CD4-positive, alpha-beta T cell (primary cell): Measurements from ENCODE around the gene JPT1. TPM values are rescaled to one million over a fixed set of nuclear protein-coding genes. Genes with fewer than 3 reads are reported as not detected.

Experiments
- ATAC-seq: fragments of 200-7000 bp; cut with Tn5 transposase; one replicate; pipeline ENCODE4 v1.10.0; 2022; ENCODE audit warnings: mild to moderate bottlenecking; ENCODE audit not compliant: poor library complexity
- CTCF ChIA-PET: fragments of 350-600 bp; sonication (Branson Sonifier 250); formaldehyde crosslinking; loops from one replicate; lab custom pipeline; 2021; ENCODE audit warnings: antibody characterized with exemption, inconsistent platforms; lab: Charles Lee
- POLR2A ChIA-PET: fragments of 350-600 bp; sonication (Branson Sonifier 250); formaldehyde crosslinking; loops from one replicate; lab custom pipeline; 2021; ENCODE audit warnings: antibody characterized with exemption, inconsistent platforms; lab: Charles Lee
- DNase-seq, 14 experiments: peaks; one replicate each; pipeline ENCODE4 v3.0.0-alpha.2; 2013 to 2020; ENCODE audit warnings: mixed read lengths in 2 of 14
- H3K27ac ChIP-seq, 2 donors: one replicate each; pipeline versions ENCODE4 v1.5.1 to v1.7.0; 2013; ENCODE audit warnings: low read length in 2 of 2, low read depth in 1 of 2, mild to moderate bottlenecking in 1 of 2
- H3K27me3 ChIP-seq, 2 experiments: 1 replicate in 1 of 2; 2 replicates in 1 of 2; pipeline versions ENCODE4 v1.6.1 to v1.7.0; 2013; ENCODE audit warnings: low read length in 2 of 2, control low read depth in 1 of 2, mild to moderate bottlenecking in 1 of 2, moderate library complexity in 1 of 2; ENCODE audit not compliant: insufficient read depth in 2 of 2, control insufficient read depth in 1 of 2
- H3K36me3 ChIP-seq: one replicate; pipeline ENCODE4 v1.6.1; 2013; ENCODE audit warnings: low read length, control low read depth; ENCODE audit not compliant: insufficient read depth
- H3K4me1 ChIP-seq: one replicate; pipeline ENCODE4 v1.6.1; 2013; ENCODE audit warnings: low read length, control low read depth; ENCODE audit not compliant: insufficient read depth
- H3K4me3 ChIP-seq: one replicate; pipeline ENCODE4 v1.5.1; 2013; ENCODE audit warnings: mild to moderate bottlenecking, low read length, moderate library complexity
- H3K9me3 ChIP-seq, 2 experiments: 1 replicate in 1 of 2; 2 replicates in 1 of 2; pipeline versions ENCODE4 v1.6.1 to v1.7.0; 2013; ENCODE audit warnings: low read length in 2 of 2, mild to moderate bottlenecking in 2 of 2, control low read depth in 1 of 2, moderate library complexity in 1 of 2; ENCODE audit not compliant: control insufficient read depth in 1 of 2, insufficient read depth in 1 of 2
- H3K27ac Mint-ChIP-seq: one replicate; pipeline ENCODE4 v1.8.0; 2020; ENCODE audit warnings: mixed read lengths
- H3K27me3 Mint-ChIP-seq: one replicate; pipeline ENCODE4 v1.8.0; 2021; ENCODE audit warnings: mixed read lengths
- H3K36me3 Mint-ChIP-seq: one replicate; pipeline ENCODE4 v1.8.0; 2021; ENCODE audit warnings: low read depth, mixed read lengths
- H3K4me1 Mint-ChIP-seq: one replicate; pipeline ENCODE4 v1.8.0; 2021; ENCODE audit warnings: low read depth, mixed read lengths
- H3K4me3 Mint-ChIP-seq: one replicate; pipeline ENCODE4 v1.8.0; 2020; ENCODE audit warnings: mild to moderate bottlenecking, mixed read lengths
- H3K9me3 Mint-ChIP-seq: one replicate; pipeline ENCODE4 v1.8.0; 2020; ENCODE audit warnings: mixed read lengths
- CTCF ChIP-seq: fragments of 200-600 bp; IDR thresholded peaks from one replicate; pipeline ENCODE4 v1.8.0; 2022; ENCODE audit warnings: antibody characterized with exemption, mild to moderate bottlenecking
- intact Hi-C, 2 experiments: fragments of 100-400 bp; cut with DNase I in 1 of 2; cut with micrococcal nuclease in 1 of 2; formaldehyde crosslinking; loops; one replicate each; pipeline versions ENCODE4 v1.15.1 to v1.9.0; 2023 to 2025; cut with DNase I, micrococcal nuclease
- total RNA-seq, 174 experiments: library from RNA in 2 of 174; stranded (reverse) in 2 of 174; gene quantifications; one replicate each; pipeline ENCODE4 v1.2.3 and lab custom pipeline; 2021 to 2026

The JPT1 gene
- total RNA-seq, 2 experiments from 2014 or later = 21.3 to 25.5 TPM

GRCh38 chr17:75114552-75115314, 39.6 kb downstream of the JPT1 start:
- Histone ChIP-seq H3K36me3 (peaks cover 8% of the 10 kb centered on the region), H3K9me3 (no peaks in the 10 kb centered on the region), H3K4me1 (peaks cover 38% of the 10 kb centered on the region), H3K27me3 (no peaks in the 10 kb centered on the region), H3K27ac (peak overlapping the region in 1 of 2 donors; percentile 64), H3K4me3 (peak overlapping the region; percentile 77)
- intact Hi-C loops = loop anchor here (1.0 to 10.0 kb wide), 7 partner anchors 16 to 298 kb away; no protein-coding TSS in a partner anchor
- Mint-ChIP-seq H3K27ac (peak overlapping the region; percentile 81), H3K27me3 (no peaks in the 10 kb centered on the region), H3K4me1 (peaks cover 33% of the 10 kb centered on the region), H3K4me3 (peak overlapping the region; percentile 89), H3K9me3 (no peaks in the 10 kb centered on the region), H3K36me3 (peaks cover 17% of the 10 kb centered on the region)
- DNase-seq = no peak
- ATAC-seq = no peak
- POLR2A ChIA-PET = interaction anchor here (0.9 to 3.4 kb wide), 36 partner anchors 9 to 298 kb away, joined by 3 to 37 read pairs (median 5); partner anchors contain the start of genes GRB2, HID1, JPT1 and MIF4GD
- CTCF ChIA-PET = interaction anchor here (0.6 to 11.1 kb wide), 41 partner anchors 9 to 297 kb away, joined by 3 to 102 read pairs (median 5); partner anchors contain the start of genes ATP5PD, HID1, JPT1 and KCTD2
- TF ChIP-seq CTCF = no peak

GRCh38 chr17:75113798-75114551, 40.3 kb downstream of the JPT1 start:
- peak; percentile 91 for TF ChIP-seq CTCF
- peaks cover 45% of the 10 kb centered on the region for H3K4me1 ChIP-seq
- peak overlapping the region in 1 of 2 donors; percentile 64 for H3K27ac ChIP-seq
- ATAC-seq (peak; percentile 74), DNase-seq (peak; percentile 80 to 96 (median 88))
- Mint-ChIP-seq H3K4me3 (peak overlapping the region; percentile 89), H3K9me3 (no peaks in the 10 kb centered on the region), H3K27me3 (no peaks in the 10 kb centered on the region), H3K36me3 (peaks cover 17% of the 10 kb centered on the region), H3K4me1 (peaks cover 35% of the 10 kb centered on the region), H3K27ac (peak overlapping the region; percentile 81)
- intact Hi-C loops = loop anchor here (1.0 to 10.0 kb wide), 7 partner anchors 16 to 298 kb away; no protein-coding TSS in a partner anchor
- POLR2A ChIA-PET = interaction anchor here (0.5 to 3.4 kb wide), 38 partner anchors 8 to 459 kb away, joined by 3 to 37 read pairs (median 5); partner anchors contain the start of genes GRB2, HID1, JPT1 and MIF4GD
- no peaks in the 10 kb centered on the region for H3K27me3 ChIP-seq
- peaks cover 8% of the 10 kb centered on the region for H3K36me3 ChIP-seq
- CTCF ChIA-PET = interaction anchor here (0.5 to 11.1 kb wide), 46 partner anchors 8 to 298 kb away, joined by 3 to 102 read pairs (median 5); partner anchors contain the start of genes ATP5PD, HID1, JPT1 and KCTD2
- no peaks in the 10 kb centered on the region for H3K9me3 ChIP-seq
- peak overlapping the region; percentile 77 for H3K4me3 ChIP-seq

GRCh38 chr17:75111777-75112335, 42.5 kb downstream of the JPT1 start:
- Histone ChIP-seq H3K27me3 (no peaks in the 10 kb centered on the region), H3K4me1 (peaks cover 50% of the 10 kb centered on the region), H3K4me3 (no peak overlapping the region), H3K9me3 (no peaks in the 10 kb centered on the region), H3K27ac (no peak overlapping the region), H3K36me3 (peaks cover 2% of the 10 kb centered on the region)
- DNase-seq (no peak), ATAC-seq (no peak)
- Mint-ChIP-seq H3K4me3 (peak overlapping the region; percentile 65), H3K27ac (peak overlapping the region; percentile 5), H3K9me3 (no peaks in the 10 kb centered on the region), H3K27me3 (no peaks in the 10 kb centered on the region), H3K36me3 (peaks cover 13% of the 10 kb centered on the region), H3K4me1 (peaks cover 37% of the 10 kb centered on the region)
- TF ChIP-seq CTCF = no peak
- CTCF ChIA-PET = interaction anchor here (0.9 to 11.1 kb wide), 5 partner anchors 19 to 154 kb away, joined by 3 to 102 read pairs (median 7); partner anchors contain the start of gene NT5C
- POLR2A ChIA-PET = interaction anchor here (1.2 to 1.8 kb wide), 4 partner anchors 24 to 90 kb away, joined by 4 to 7 read pairs (median 5); partner anchors contain the start of gene SLC16A5
- intact Hi-C loops = loop anchor here in 1 of 2 experiments (10.0 kb wide), 1 partner anchor 47 kb away; no protein-coding TSS in a partner anchor
